ENCODE measurements around the gene LRRC8E.

The LRRC8E gene

GRCh38 chr19:7874076-7874896, 14.0 kb upstream of the LRRC8E start, which contains the start of gene PRR36:
TSS of gene PRR36 (minus strand) at chr19:7874390. CDS start at chr19:7873689, 701 bp downstream.
- no peak within 1 kb of the TSS for H3K4me3 ChIP-seq (ENCODE audit: low read depth, low read length)
- TF ChIP-seq, protein P1, sequence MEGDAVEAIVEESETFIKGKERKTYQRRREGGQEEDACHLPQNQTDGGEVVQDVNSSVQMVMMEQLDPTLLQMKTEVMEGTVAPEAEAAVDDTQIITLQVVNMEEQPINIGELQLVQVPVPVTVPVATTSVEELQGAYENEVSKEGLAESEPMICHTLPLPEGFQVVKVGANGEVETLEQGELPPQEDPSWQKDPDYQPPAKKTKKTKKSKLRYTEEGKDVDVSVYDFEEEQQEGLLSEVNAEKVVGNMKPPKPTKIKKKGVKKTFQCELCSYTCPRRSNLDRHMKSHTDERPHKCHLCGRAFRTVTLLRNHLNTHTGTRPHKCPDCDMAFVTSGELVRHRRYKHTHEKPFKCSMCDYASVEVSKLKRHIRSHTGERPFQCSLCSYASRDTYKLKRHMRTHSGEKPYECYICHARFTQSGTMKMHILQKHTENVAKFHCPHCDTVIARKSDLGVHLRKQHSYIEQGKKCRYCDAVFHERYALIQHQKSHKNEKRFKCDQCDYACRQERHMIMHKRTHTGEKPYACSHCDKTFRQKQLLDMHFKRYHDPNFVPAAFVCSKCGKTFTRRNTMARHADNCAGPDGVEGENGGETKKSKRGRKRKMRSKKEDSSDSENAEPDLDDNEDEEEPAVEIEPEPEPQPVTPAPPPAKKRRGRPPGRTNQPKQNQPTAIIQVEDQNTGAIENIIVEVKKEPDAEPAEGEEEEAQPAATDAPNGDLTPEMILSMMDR (IDR thresholded peaks at IDR 0.05; ENCODE audit: low read depth, low read length): no peak
- TF ChIP-seq POLR2A (IDR thresholded peaks at IDR 0.05; ENCODE audit: extremely low read depth, insufficient read length): no peak
- TF ChIP-seq, protein P2, sequence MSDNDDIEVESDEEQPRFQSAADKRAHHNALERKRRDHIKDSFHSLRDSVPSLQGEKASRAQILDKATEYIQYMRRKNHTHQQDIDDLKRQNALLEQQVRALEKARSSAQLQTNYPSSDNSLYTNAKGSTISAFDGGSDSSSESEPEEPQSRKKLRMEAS (IDR thresholded peaks at IDR 0.05; ENCODE audit: low read depth, low read length): no peak
- no peak for TF ChIP-seq MYC (IDR thresholded peaks at IDR 0.05; ENCODE audit: low read depth, low read length)
- DNase-seq (ENCODE audit: low read depth): no peak

DNA sequence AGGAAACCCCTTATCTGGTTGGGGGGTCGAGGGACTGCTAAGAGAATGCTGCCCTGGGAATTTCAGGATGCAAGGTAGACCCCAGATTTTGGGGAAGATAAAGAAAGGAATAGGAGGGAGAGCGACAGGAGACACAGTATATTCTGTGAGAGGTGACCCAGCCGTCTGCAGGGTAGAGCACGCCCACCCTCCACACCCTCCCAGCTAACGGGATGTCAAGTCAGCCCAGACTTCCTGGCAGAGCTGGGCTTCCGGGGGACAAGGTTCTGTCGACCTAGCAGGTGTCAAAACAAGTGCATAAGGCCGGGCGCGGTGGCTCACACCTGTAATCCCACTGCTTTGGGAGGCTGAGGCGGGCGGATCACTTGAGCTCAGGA, 13.4 kb upstream of the LRRC8E start:
- no peak overlapping the region for H3K4me3 ChIP-seq (ENCODE audit: low read depth, low read length)
- no peak for TF ChIP-seq MYC (IDR thresholded peaks at IDR 0.05; ENCODE audit: low read depth, low read length)
- TF ChIP-seq, protein P1 (IDR thresholded peaks at IDR 0.05; ENCODE audit: low read depth, low read length): no peak
- TF ChIP-seq, protein P2 (IDR thresholded peaks at IDR 0.05; ENCODE audit: low read depth, low read length): no peak
- no peak for TF ChIP-seq POLR2A (IDR thresholded peaks at IDR 0.05; ENCODE audit: extremely low read depth, insufficient read length)
- no peak for DNase-seq (ENCODE audit: low read depth)

- no peak for TF ChIP-seq POLR2A (IDR thresholded peaks at IDR 0.05; ENCODE audit: extremely low read depth, insufficient read length)
- TF ChIP-seq, protein P1 (IDR thresholded peaks at IDR 0.05; ENCODE audit: low read depth, low read length): no peak
- no peak for TF ChIP-seq MYC (IDR thresholded peaks at IDR 0.05; ENCODE audit: low read depth, low read length)
- TF ChIP-seq, protein P2 (IDR thresholded peaks at IDR 0.05; ENCODE audit: low read depth, low read length): no peak
- no peak for DNase-seq (ENCODE audit: low read depth)
- no peak overlapping the region for H3K4me3 ChIP-seq (ENCODE audit: low read depth, low read length)
Observed at GRCh38 chr19:7877249-7877836, 11.0 kb upstream of the LRRC8E start.

DNA sequence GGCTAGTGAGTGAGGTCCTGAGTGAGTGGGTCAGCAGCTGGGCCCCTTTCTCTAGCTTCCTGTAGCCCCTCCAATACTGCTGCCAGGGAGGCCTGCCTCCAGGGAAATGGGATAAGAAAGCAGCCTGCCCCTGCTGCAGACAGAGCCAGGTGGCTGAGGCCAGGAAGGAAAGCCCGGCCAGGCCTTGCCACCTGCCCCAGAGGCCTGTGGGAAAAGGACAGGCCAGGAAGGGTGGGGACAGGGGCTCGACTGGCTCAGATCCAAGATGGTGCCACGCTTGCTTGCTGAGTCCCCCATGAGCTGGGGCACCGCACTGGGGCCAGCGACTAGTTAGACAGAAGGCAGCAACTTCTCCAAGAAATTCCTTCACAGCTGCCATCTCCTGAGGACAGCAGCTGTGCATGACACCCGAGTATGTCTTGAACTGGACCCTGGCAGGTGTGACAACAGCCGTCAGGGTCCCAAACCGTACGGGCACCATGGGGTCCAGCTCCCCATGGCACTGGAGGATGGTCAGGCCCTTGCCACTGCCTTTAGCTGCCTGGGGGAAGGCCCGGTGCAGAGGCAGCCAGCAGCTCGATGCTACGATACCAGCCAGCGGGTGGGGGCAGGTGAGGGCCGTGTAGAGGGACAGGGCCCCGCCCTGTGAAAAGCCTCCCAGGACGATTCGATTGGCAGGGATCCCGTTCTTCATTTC, 9.1 kb upstream of the LRRC8E start:
- TF ChIP-seq, protein P1 (IDR thresholded peaks at IDR 0.05; ENCODE audit: low read depth, low read length): no peak
- TF ChIP-seq, protein P2 (IDR thresholded peaks at IDR 0.05; ENCODE audit: low read depth, low read length): no peak
- TF ChIP-seq MYC (IDR thresholded peaks at IDR 0.05; ENCODE audit: low read depth, low read length): no peak
- TF ChIP-seq POLR2A (IDR thresholded peaks at IDR 0.05; ENCODE audit: extremely low read depth, insufficient read length): no peak
- no peak for DNase-seq (ENCODE audit: low read depth)
- H3K4me3 ChIP-seq (ENCODE audit: low read depth, low read length): no peak overlapping the region

- no peak for TF ChIP-seq POLR2A (IDR thresholded peaks at IDR 0.05; ENCODE audit: extremely low read depth, insufficient read length)
- TF ChIP-seq, protein P2 (IDR thresholded peaks at IDR 0.05; ENCODE audit: low read depth, low read length): peak; percentile 86
- peak; percentile 75 for TF ChIP-seq MYC (IDR thresholded peaks at IDR 0.05; ENCODE audit: low read depth, low read length)
- TF ChIP-seq, protein P1 (IDR thresholded peaks at IDR 0.05; ENCODE audit: low read depth, low read length): no peak
- DNase-seq (ENCODE audit: low read depth): peak; percentile 94
- no peak overlapping the region for H3K4me3 ChIP-seq (ENCODE audit: low read depth, low read length)
Observed at GRCh38 chr19:7879836-7880235, 8.5 kb upstream of the LRRC8E start.
